SK-N-SH (cell line): Measurements from ENCODE around the gene PSKH1. TPM values are rescaled to one million over a fixed set of nuclear protein-coding genes. Genes with fewer than 3 reads are reported as not detected.

Experiments used
- CTCF ChIA-PET: fragments of 300-600, 350-600 bp; formaldehyde crosslinking; extraction: SDS; loops from one replicate; lab custom pipeline; 2021; lab: Yijun Ruan, JAX
- POLR2A ChIA-PET: fragments of 350-600 bp; sonication (Branson Sonifier 250); formaldehyde crosslinking; extraction: SDS; loops from one replicate; lab custom pipeline; 2020; ENCODE audit warnings: antibody characterized with exemption, inconsistent platforms; lab: Yijun Ruan, JAX
- DNase-seq: peaks from one replicate; pipeline ENCODE4 v3.0.0; 2012
- H2AFZ ChIP-seq: fragments of 200-600 bp; sonication (generic); 2 replicates; pipeline ENCODE4 v1.8.1; 2016; ENCODE audit warnings: antibody characterized with exemption, mild to moderate bottlenecking, low read depth
- H3F3A ChIP-seq: fragments of 200-600 bp; sonication (generic); replicated peaks from 2 replicates; pipeline ENCODE3; 2016; ENCODE audit warnings: antibody characterized with exemption, mild to moderate bottlenecking; ENCODE audit not compliant: insufficient read depth
- H3K27ac ChIP-seq, 2 experiments: fragments of 200-500 bp in 1 of 2; fragments of 200-600 bp in 1 of 2; sonication (Bioruptor generic) in 1 of 2; sonication (generic), shearing (Covaris generic) in 1 of 2; 2 replicates each; pipeline versions ENCODE4 v1.5.1 to v1.6.1; 2014 to 2016; ENCODE audit warnings: low read depth in 2 of 2, inconsistent platforms in 1 of 2, low read length in 1 of 2, mild to moderate bottlenecking in 1 of 2, mixed read lengths in 1 of 2
- H3K27me3 ChIP-seq: fragments of 200-600 bp; sonication (generic), shearing (Covaris generic); 2 replicates; pipeline ENCODE4 v1.6.1; 2016; ENCODE audit warnings: mixed run types; ENCODE audit not compliant: insufficient read depth
- H3K36me3 ChIP-seq, 2 experiments: fragments of 200-500 bp in 1 of 2; fragments of 200-600 bp in 1 of 2; sonication (Bioruptor generic) in 1 of 2; sonication (generic) in 1 of 2; replicated peaks in 1 of 2; 2 replicates each; pipeline versions ENCODE3 to v1.5.1; 2014 to 2016; ENCODE audit warnings: low read length in 1 of 2, mild to moderate bottlenecking in 1 of 2; ENCODE audit not compliant: insufficient read depth in 2 of 2, control insufficient read depth in 1 of 2
- H3K4me1 ChIP-seq, 2 experiments: fragments of 200-500 bp in 1 of 2; fragments of 200-600 bp in 1 of 2; sonication (Bioruptor generic) in 1 of 2; sonication (generic), shearing (Covaris generic) in 1 of 2; 2 replicates each; pipeline versions ENCODE4 v1.5.1 to v1.6.1; 2014 to 2016; ENCODE audit warnings: low read depth in 1 of 2, low read length in 1 of 2, mixed run types in 1 of 2; ENCODE audit not compliant: insufficient read depth in 2 of 2, control insufficient read depth in 1 of 2
- H3K4me2 ChIP-seq: fragments of 200-600 bp; sonication (generic), shearing (Covaris generic); 2 replicates; pipeline ENCODE4 v1.6.1; 2017; ENCODE audit warnings: mixed run types
- H3K4me3 ChIP-seq, 2 experiments: fragments of 200-500 bp in 1 of 2; fragments of 200-600 bp in 1 of 2; sonication (Bioruptor generic) in 1 of 2; sonication (generic), shearing (Covaris generic) in 1 of 2; 2 replicates each; pipeline versions ENCODE4 v1.5.1 to v1.8.1; 2014 to 2016; ENCODE audit warnings: low read depth in 2 of 2, inconsistent platforms in 1 of 2, low read length in 1 of 2, mild to moderate bottlenecking in 1 of 2, mixed read lengths in 1 of 2, moderate library complexity in 1 of 2
- H3K79me2 ChIP-seq: fragments of 200-600 bp; sonication (generic); 2 replicates; pipeline ENCODE4 v1.8.1; 2017; ENCODE audit warnings: mild to moderate bottlenecking; ENCODE audit not compliant: insufficient read depth
- H3K9ac ChIP-seq: fragments of 200-600 bp; sonication (generic); 2 replicates; pipeline ENCODE4 v1.6.1; 2017; ENCODE audit warnings: mixed run types
- H3K9me2 ChIP-seq: fragments of 200-600 bp; sonication (generic); 2 replicates; pipeline ENCODE4 v1.6.1; 2017; ENCODE audit warnings: mixed run types
- H3K9me3 ChIP-seq: fragments of 200-600 bp; sonication (generic); 2 replicates; pipeline ENCODE4 v1.6.1; 2017; ENCODE audit warnings: mixed run types, mild to moderate bottlenecking, moderate library complexity
- H4K20me1 ChIP-seq: fragments of 200-600 bp; sonication (generic); 2 replicates; pipeline ENCODE4 v1.6.1; 2017; ENCODE audit warnings: mild to moderate bottlenecking, mixed run types; ENCODE audit not compliant: insufficient read depth
- CHD2 ChIP-seq: fragments of 150-350 bp; IDR thresholded peaks from 2 replicates; pipeline ENCODE4 v1.6.1; 2018; ENCODE audit warnings: low read length; ENCODE audit not compliant: partially characterized antibody
- EP300 ChIP-seq, 2 experiments: IDR thresholded peaks; 2 replicates each; pipeline versions ENCODE4 v1.4.0 to v1.6.1; 2012; ENCODE audit warnings: borderline replicate concordance in 1 of 2, low read depth in 1 of 2, low read length in 1 of 2
- FOSL2 ChIP-seq: IDR thresholded peaks from 2 replicates; pipeline ENCODE4 v1.4.0; 2012; ENCODE audit warnings: low read depth, mild to moderate bottlenecking, moderate library complexity, borderline replicate concordance
- FOXJ3 ChIP-seq: sonication (generic); formaldehyde crosslinking; IDR thresholded peaks from 2 replicates; pipeline ENCODE4 v1.5.1; 2020; ENCODE audit warnings: mild to moderate bottlenecking, missing genetic modification reagents
- FOXM1 ChIP-seq: IDR thresholded peaks from 2 replicates; pipeline ENCODE4 v1.4.0; 2012; ENCODE audit warnings: low read depth, mild to moderate bottlenecking
- MEF2A ChIP-seq: IDR thresholded peaks from 2 replicates; pipeline ENCODE4 v1.4.0; 2012; ENCODE audit warnings: low read depth, borderline replicate concordance
- POLR2AphosphoS5 ChIP-seq: IDR thresholded peaks from 2 replicates; pipeline ENCODE4 v1.6.1; 2012; ENCODE audit warnings: low read depth, low read length
- RCOR1 ChIP-seq: fragments of 150-350 bp; IDR thresholded peaks from 2 replicates; pipeline ENCODE4 v1.6.1; 2017; ENCODE audit warnings: antibody characterized with exemption, low read length
- RFX5 ChIP-seq: IDR thresholded peaks from 2 replicates; pipeline ENCODE4 v1.6.1; 2012; ENCODE audit warnings: mild to moderate bottlenecking, improper control_type of control experiment, low read length
- RXRA ChIP-seq: IDR thresholded peaks from 2 replicates; pipeline ENCODE4 v1.4.0; 2012; ENCODE audit warnings: low read depth, mild to moderate bottlenecking, borderline replicate concordance
- SMC3 ChIP-seq: IDR thresholded peaks from 2 replicates; pipeline ENCODE4 v1.6.1; 2012; ENCODE audit warnings: low read depth, low read length, improper control_type of control experiment
- TEAD4 ChIP-seq: IDR thresholded peaks from 2 replicates; pipeline ENCODE4 v1.4.0; 2012; ENCODE audit warnings: mild to moderate bottlenecking, borderline replicate concordance; ENCODE audit not compliant: insufficient read depth
- YY1 ChIP-seq: IDR thresholded peaks from 2 replicates; pipeline ENCODE4 v1.4.0; 2012; ENCODE audit warnings: low read depth, mild to moderate bottlenecking
- WGBS: methylation state at CpG from one replicate; pipeline ENCODE4 v1.1.6; 2017; ENCODE audit warnings: low lambda C conversion rate; 5-methylcytosine and 5-hydroxymethylcytosine counted together
- polyA plus RNA-seq, 3 experiments: library from polyadenylated mRNA; depleted of rRNA; stranded (reverse); fragments of >200 nt; gene quantifications; 2 replicates each; pipeline ENCODE4 v1.2.3, GENCODE V29; 2012
- TF ChIP-seq, protein P1 (sequence below): IDR thresholded peaks from 2 replicates; pipeline ENCODE4 v1.4.0; 2012; ENCODE audit warnings: low read depth
- TF ChIP-seq, protein P2 (sequence below): fragments of 150-350 bp; IDR thresholded peaks from 2 replicates; pipeline ENCODE4 v1.6.1; 2016; ENCODE audit warnings: mild to moderate bottlenecking, low read depth, low read length
- TF ChIP-seq, protein P3 (sequence below): IDR thresholded peaks from 2 replicates; pipeline ENCODE4 v1.4.0; 2012; ENCODE audit warnings: low read depth, borderline replicate concordance
- TF ChIP-seq, protein P4 (sequence below): IDR thresholded peaks from 2 replicates; pipeline ENCODE4 v1.6.1; 2012; ENCODE audit warnings: mild to moderate bottlenecking, low read depth, low read length, moderate library complexity
- TF ChIP-seq, protein P5 (sequence below): IDR thresholded peaks from 2 replicates; pipeline ENCODE4; 2012

The PSKH1 gene
- polyA plus RNA-seq, 1 of the 3 experiments (the other 2 are of a cell fraction): 30.1 TPM

DNA sequence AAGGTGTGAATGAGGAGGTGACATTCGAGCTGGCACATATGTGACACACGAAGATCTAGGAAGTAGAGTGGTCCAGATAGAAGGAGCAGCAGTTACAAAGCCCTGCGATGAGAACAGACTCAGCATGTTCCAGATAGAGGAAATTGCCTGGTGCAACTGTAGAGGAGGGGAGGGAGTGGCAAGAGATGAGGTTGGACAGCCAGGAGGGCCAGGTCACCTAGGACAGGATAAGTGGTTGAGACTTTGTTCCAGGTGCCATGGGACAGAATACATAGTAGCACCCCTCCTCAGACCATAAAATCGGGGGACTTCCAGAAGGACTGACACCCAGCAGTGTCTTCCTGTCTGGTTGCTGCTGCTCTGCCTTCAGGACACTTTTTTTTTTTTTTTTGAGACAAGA, 34.6 kb upstream of the PSKH1 start:
- Histone ChIP-seq H4K20me1 (peaks cover 100% of the 10 kb centered on the region), H3K27me3 (no peaks in the 10 kb centered on the region)
- TF ChIP-seq, protein P1, sequence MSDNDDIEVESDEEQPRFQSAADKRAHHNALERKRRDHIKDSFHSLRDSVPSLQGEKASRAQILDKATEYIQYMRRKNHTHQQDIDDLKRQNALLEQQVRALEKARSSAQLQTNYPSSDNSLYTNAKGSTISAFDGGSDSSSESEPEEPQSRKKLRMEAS: no peak
- TF ChIP-seq EP300 (IDR thresholded peaks at IDR 0.05; ENCODE audit: borderline replicate concordance in 1 of 2, low read depth in 1 of 2, low read length in 1 of 2): no peak
- no peak for TF ChIP-seq POLR2AphosphoS5
- TF ChIP-seq, protein P2, sequence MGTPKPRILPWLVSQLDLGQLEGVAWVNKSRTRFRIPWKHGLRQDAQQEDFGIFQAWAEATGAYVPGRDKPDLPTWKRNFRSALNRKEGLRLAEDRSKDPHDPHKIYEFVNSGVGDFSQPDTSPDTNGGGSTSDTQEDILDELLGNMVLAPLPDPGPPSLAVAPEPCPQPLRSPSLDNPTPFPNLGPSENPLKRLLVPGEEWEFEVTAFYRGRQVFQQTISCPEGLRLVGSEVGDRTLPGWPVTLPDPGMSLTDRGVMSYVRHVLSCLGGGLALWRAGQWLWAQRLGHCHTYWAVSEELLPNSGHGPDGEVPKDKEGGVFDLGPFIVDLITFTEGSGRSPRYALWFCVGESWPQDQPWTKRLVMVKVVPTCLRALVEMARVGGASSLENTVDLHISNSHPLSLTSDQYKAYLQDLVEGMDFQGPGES: no peak
- no peak for TF ChIP-seq FOSL2
- no peak for TF ChIP-seq RFX5
- TF ChIP-seq, protein P3, sequence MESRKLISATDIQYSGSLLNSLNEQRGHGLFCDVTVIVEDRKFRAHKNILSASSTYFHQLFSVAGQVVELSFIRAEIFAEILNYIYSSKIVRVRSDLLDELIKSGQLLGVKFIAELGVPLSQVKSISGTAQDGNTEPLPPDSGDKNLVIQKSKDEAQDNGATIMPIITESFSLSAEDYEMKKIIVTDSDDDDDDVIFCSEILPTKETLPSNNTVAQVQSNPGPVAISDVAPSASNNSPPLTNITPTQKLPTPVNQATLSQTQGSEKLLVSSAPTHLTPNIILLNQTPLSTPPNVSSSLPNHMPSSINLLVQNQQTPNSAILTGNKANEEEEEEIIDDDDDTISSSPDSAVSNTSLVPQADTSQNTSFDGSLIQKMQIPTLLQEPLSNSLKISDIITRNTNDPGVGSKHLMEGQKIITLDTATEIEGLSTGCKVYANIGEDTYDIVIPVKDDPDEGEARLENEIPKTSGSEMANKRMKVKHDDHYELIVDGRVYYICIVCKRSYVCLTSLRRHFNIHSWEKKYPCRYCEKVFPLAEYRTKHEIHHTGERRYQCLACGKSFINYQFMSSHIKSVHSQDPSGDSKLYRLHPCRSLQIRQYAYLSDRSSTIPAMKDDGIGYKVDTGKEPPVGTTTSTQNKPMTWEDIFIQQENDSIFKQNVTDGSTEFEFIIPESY: no peak
- no peak for TF ChIP-seq RXRA
- TF ChIP-seq SMC3: no peak
- TF ChIP-seq RCOR1: no peak
- no peak for TF ChIP-seq FOXJ3 (CRISPR knock-in tag)
- no peak for TF ChIP-seq MEF2A
- no peak for TF ChIP-seq YY1
- no peak for TF ChIP-seq CHD2
- TF ChIP-seq TEAD4: no peak
- TF ChIP-seq FOXM1: no peak
- TF ChIP-seq, protein P4, sequence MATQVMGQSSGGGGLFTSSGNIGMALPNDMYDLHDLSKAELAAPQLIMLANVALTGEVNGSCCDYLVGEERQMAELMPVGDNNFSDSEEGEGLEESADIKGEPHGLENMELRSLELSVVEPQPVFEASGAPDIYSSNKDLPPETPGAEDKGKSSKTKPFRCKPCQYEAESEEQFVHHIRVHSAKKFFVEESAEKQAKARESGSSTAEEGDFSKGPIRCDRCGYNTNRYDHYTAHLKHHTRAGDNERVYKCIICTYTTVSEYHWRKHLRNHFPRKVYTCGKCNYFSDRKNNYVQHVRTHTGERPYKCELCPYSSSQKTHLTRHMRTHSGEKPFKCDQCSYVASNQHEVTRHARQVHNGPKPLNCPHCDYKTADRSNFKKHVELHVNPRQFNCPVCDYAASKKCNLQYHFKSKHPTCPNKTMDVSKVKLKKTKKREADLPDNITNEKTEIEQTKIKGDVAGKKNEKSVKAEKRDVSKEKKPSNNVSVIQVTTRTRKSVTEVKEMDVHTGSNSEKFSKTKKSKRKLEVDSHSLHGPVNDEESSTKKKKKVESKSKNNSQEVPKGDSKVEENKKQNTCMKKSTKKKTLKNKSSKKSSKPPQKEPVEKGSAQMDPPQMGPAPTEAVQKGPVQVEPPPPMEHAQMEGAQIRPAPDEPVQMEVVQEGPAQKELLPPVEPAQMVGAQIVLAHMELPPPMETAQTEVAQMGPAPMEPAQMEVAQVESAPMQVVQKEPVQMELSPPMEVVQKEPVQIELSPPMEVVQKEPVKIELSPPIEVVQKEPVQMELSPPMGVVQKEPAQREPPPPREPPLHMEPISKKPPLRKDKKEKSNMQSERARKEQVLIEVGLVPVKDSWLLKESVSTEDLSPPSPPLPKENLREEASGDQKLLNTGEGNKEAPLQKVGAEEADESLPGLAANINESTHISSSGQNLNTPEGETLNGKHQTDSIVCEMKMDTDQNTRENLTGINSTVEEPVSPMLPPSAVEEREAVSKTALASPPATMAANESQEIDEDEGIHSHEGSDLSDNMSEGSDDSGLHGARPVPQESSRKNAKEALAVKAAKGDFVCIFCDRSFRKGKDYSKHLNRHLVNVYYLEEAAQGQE: no peak
- TF ChIP-seq, protein P5, sequence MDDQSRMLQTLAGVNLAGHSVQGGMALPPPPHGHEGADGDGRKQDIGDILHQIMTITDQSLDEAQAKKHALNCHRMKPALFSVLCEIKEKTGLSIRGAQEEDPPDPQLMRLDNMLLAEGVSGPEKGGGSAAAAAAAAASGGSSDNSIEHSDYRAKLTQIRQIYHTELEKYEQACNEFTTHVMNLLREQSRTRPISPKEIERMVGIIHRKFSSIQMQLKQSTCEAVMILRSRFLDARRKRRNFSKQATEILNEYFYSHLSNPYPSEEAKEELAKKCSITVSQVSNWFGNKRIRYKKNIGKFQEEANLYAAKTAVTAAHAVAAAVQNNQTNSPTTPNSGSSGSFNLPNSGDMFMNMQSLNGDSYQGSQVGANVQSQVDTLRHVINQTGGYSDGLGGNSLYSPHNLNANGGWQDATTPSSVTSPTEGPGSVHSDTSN: no peak
- TF ChIP-seq, all 33 proteins: peak for 0
- Histone ChIP-seq H3K4me2 (no peak overlapping the region), H3F3A (peaks cover 9% of the 10 kb centered on the region), H2AFZ (no peak overlapping the region), H3K4me1 (peaks cover 2 to 16% of the 10 kb centered on the region in 2 experiments; a peak in 2 of 4 replicates), H3K79me2 (peaks cover 100% of the 10 kb centered on the region), H3K9ac (peak overlapping the region; percentile 66), H3K9me3 (no peaks in the 10 kb centered on the region), H3K4me3 (no peak overlapping the region), H3K27ac (peak overlapping the region in 1 of 2 experiments; percentile 90; a peak in 2 of 4 replicates), H3K36me3 (peaks cover 12 to 17% of the 10 kb centered on the region in 2 experiments), H3K9me2 (no peaks in the 10 kb centered on the region)
- 100% methylated on average over 4 of the region's 4 CpGs for WGBS
- DNase-seq: no peak
- CTCF ChIA-PET: interaction anchor here (2.1 to 4.5 kb wide), 2 partner anchors 42 to 71 kb away, joined by 4 to 18 read pairs; no protein-coding TSS in a partner anchor
- POLR2A ChIA-PET: no interaction called here
